GM15510 (cell line): ENCODE results near the gene ETV5.

Experiments
- POLR2A ChIP-seq: IDR thresholded peaks from 3 replicates; pipeline ENCODE4 v1.6.1; 2011; ENCODE audit warnings: borderline replicate concordance; ENCODE audit not compliant: insufficient read length; ENCODE audit errors: extremely low read depth

Gene ETV5

DNA sequence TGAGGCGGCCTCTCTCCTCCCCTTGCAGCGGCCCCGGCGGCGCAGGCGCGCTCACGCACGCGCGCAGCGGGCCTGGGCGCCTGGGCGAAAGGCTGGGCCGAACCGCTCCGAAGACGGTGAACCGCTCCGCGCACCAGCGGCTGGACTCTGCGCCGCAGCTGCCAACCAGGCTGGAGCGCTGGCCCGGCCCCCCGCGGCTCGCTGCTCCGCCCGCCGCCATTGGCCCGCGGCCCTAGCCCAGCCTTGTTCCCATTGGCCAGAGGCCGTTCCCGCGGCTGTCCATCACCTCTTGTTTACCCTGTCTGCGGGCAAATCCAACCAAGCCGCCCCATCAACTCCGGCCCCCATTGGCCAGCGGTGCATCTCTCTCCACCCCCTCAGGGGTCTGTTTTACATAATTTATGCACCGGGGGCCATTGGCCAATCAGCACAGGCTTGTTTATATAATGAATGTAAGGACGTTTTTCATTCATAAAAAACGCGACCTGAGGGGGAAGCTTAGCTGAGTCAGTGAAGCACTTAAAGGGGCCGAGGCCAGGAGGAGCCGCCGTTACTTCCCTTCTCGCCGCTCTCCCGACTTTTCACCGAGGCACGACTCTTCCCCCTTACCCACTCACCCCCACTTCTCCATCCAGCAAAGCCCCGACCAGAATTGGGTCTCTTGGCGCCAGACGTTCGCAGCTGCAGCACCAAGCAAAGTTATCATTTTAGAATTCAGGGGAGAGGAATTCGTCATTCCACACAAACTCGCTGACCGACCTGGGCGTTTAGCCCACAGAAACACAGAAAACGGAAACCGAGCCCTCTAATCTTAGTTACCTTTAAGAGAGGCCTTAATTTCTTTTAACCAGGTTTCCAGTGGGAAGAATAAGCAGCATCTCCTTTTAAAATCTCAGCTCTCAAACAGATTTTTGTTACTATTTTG lies at the start of gene ETV5:
TSS of gene ETV5 (minus strand) at position 149 of the 925 bp plus-strand sequence. CDS start 3,221 bp downstream, outside the sequence.
- TF ChIP-seq POLR2A, result peak; percentile 67

DNA sequence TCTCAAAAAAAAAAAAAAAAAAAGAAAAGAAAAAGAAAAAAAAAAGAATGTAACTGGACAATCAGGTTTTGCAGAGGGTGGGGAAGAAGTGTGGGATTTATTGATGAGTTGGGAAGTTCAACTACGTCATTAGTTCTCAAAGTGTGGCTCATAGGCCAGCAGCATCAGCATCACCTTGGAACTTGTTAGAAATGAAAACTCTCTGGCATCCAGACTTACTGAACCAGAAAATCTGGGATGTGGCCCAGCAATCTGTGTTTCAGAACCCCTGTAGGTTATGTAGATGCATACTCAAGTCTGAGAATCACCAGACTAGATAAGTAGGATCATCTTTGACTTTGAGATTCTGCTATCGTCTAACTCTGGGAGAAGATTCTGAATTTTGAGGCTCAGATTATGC lies 45.8 kb upstream of the ETV5 start:
- TF ChIP-seq POLR2A, result no peak

DNA sequence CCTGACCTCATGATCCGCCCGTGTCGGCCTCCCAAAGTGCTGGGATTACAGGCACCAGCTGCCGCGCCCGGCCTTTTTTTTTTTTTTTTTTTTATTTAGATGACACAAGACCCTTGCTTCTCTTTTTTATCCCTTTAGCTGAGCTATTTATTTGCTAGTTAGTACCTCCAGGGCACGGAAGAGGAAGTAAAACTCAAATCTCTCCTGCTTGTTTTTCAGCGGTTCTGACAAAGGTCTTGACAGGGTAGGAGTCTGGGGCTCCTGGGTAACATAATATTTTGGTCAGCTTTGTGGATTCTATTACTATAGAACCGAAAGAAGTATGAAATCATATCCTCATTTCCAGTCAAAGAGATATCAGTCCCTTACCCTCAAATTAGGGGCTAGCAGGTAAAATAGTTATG lies 44.0 kb upstream of the ETV5 start:
- TF ChIP-seq POLR2A, result no peak

DNA sequence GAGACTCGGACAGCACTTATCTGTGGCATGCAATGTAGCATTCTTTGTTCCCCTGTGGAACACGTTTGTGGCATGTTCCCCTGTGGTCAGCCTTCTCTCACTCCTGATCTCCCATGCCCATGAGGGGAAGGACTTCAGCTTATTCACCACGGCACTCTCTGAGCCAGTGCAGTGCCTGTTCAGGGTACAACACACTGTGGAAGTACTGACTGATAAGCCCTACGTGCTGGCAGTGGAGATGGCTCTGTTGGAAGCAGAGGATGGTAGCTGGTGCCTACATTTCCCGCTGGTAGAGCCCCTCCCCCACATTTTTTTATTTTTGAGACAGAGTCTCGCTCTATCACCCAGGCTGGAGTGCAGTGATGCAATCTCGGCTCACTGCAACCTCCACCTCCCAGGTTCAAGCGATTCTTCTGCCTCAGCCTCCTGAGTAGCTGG lies 43.5 kb upstream of the ETV5 start:
- TF ChIP-seq POLR2A, result no peak

DNA sequence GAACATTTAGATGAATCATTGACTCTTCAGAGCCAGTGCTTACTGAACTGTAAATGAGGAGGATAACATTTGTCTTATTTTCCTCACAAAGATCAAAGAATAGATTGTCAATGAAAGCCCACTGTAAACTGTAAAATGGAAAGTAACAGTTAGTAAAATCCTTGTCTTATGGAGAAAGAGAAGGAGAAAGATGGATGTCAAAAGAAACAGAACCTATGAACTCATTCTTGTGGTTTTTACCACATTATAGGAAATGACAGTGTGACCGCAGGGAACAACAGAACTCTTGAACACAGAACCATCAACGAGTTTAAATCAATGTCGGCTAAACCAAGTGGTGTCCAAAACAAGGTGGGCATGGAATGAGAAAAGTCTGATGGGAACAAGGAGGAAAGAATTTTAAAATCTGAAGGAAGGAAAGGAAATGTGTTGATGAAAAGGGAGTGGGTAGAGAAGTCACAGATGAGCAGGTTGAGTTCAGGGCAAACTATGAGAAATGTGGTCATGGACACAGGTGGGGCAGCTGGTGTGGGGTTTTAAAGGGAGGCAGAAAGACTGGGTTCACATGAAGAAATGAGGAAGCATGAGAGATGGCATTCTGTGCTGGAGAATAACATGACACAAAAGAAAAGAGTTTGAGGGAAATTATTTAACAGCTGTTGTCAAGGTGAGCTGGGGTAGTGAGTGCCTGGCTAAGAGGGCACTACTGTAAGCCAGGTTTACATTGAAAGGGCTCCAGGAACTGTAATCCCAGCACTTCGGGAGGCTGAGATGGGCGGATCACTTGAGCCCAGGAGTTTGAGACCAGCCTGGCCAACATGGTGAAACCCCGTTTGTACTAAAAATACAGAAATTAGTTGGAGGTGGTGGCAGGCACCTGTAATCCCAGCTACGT lies 42.4 kb upstream of the ETV5 start:
- no peak for TF ChIP-seq POLR2A

DNA sequence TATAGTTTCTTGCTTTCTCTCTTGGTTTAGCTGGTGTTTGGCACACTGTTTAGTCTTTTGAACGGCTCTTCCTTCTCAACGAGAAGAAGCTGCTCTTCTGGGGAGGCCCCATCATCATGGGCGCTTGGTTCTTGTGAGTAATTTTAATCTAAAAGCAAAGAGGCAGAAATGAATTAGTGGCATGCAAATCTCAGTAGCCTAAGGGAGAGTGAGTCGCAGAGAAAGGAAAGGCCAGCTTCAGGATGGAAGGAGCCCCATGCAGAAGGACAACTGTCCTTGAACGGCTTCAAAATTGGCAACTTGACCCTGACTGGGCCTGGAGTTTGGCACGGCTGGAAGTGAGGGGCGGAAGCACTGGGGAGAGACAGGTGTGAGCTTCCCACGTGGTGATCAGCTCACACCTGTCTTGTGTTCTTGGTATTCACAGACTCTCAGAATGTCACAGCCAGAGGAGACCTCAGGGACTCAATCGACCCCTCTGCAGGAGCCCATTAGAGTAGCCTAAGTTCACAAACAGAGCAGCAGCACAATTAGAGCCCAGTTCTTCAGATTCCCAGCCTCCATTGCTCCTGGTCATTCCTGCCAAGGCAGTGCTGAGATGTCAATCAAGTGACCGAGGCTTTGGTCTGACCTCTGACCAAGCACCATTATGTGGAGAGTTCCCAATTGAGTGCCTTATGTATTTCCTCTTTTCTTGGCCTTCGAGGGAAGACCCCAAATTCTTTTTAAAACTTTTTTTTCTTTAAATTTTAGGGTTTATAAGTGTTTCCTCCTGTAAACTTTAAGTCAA lies 41.3 kb upstream of the ETV5 start:
- no peak for TF ChIP-seq POLR2A

DNA sequence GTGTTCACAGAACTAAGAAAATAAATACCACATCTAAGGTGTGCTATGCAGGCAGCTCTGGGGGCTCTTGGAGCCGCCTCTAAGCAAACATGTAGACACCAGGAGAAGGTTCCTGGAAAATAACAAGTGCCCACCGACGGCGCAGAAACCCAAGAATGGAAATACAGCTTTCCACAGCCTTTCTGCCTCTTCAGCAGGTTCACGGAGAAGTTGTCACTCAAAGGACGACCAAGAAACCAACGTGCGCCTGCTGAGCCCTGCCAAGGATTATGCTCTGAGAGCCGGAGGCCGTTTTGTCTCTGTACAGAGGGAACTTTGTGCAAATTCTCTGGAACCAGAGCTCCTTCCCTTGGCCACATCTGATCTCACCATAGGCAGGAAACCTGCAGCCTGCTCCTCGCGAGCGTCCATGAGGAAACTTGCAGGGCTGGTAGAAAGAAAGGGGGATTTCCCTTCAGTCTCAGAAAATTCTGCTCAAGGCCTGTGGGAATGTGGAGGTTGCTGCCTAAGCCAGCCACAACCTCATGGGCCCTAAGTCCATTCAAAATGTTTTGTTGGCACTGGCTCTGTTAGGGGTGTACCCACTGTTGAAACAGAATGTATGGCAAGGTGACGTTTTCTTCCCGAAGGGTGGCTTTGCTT lies 40.6 kb upstream of the ETV5 start:
- TF ChIP-seq POLR2A, result no peak

DNA sequence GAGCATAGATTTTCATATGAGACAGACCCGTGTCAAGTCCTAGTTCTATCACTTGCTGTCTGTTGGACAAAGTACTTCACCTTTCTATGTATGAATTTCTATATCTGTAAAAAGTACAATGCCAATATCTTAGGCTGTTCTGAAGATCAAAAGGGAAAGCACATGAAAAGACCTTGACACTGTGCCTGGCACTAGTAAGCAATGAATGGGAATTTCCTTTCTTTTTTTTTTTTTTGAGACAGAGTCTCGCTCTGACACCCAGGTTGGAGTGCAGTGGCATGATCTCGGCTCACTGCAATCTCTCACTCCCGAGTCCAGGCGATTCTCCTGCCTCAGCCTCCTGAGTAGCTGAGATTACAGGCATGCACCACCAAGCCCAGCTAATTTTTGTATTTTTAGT lies 35.4 kb upstream of the ETV5 start:
- TF ChIP-seq POLR2A, result no peak

DNA sequence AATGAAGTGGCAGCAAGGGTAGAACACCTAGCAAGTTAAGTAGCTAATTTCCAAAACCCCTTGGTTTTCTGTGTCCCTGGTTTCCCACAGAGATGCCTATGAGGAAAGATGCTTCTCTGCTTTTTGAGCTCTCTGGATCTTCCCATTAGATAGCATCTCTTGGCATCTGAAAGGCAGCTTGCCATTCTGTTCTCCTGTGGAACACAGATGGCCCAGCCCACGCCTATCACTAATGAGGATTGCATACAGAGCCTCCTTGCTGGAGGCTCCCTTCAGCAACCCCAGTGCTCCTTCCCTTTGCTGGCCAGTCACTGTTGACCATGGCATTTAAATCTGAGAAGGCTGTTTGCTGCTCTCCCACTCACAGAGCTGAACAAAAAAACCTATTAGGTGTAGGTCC lies 34.4 kb upstream of the ETV5 start:
- TF ChIP-seq POLR2A, result no peak

DNA sequence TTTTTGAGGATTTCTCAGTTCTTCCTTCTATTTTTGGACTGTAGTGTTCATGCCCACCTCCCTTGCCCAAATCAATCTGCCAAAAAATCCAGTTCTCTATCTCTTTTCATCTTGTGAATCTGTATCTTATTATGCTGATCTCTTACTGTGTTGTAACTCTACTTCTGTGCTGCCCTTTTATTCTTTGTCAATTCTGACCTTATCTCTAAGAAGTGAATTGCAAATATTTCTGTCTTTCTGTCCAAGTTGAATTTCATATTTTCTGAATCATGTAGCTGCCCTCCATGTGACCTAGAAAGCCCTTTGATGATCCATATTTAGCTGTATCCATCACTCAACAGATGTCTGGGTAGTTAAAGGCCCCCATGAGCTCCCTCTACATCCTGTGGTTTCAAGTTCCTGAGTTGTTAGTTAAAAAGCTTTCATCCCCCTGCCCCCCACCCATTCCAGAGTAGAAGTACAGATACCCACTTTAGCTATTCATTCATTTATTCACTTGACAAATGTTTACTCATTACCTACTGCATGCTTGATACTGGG lies 33.6 kb upstream of the ETV5 start:
- no peak for TF ChIP-seq POLR2A

DNA sequence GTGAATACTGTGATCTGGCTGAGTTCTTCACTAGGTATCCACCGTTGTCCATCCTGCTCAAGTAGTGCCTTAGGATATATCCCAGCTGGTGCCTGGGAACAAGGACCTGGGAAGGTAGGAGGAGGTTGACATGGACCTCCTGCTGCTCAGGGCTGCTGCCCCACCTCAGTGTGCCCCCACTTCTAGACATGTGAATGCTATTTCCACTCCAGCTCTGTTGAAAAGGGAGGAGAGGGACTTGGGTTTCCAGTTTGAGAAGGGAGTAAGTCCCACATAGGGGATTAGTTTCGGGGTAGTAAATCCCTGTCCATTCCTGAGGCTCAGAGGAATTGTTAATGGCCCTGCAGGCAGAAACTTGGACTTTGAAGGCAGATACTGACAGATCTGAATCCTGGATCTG lies 32.9 kb upstream of the ETV5 start:
- TF ChIP-seq POLR2A, result no peak

DNA sequence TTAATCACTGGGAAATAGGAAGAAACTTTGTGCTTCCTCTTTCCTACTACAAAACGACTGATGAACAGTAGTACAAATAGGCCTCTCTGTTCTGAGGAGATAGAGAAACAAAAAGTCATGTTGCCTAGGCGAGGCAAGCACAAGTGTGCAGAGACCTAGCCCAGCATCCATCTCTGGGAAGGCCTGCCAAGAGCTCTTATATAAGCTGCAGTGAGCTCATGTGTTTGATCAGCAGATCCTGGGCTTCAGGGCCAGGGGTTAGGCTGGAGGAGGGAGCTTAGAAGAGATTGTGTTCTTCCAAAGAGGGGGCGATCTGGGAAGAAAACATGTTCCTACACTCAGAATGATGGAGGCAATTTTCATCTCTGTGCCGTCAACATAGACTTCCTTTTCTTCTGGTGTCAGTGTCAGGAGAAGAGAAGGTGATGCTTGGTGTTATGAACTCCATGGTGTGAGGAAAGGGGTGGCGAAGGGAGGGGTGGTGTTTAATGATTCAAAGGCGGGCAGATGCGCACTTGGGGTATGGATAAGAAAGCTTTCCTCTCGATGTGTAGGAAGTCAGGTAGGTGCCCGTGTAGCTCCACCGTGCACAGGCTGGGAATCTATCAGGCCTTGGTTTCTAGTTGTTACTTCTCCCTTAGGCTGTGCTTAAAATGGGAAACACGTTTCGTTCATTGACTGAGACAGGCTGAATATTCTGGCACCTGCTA lies 29.5 kb upstream of the ETV5 start:
- TF ChIP-seq POLR2A, result no peak

DNA sequence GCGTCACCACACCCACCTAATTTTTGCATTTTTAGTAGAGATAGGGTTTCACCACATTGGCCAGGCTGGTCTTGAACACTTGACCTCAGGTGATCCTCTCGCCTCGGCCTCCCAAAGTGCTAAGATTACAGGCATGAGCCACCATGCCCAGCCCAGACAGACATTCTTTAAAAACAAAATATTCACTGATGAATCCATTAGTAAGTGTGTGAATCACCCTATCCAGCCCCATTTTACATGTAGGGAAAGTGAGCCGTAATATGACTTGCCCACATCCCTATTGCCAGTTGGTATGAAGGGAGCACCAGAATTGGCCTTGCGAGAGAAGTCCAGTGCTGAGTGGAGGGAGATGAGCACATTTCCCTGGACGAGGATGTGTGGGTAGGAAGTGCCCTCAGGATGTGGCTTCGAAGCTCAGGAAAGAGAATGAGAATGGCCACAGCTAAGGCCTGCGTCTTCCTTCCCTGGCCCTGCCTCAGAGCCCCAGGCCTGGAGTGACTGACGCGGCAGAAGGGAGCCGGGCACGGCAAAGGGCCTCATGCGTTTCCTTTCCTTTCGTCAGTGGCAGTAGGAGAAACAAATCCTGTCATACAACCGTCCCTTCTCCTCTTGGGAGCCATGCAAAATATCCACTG lies 28.3 kb upstream of the ETV5 start:
- TF ChIP-seq POLR2A, result no peak

DNA sequence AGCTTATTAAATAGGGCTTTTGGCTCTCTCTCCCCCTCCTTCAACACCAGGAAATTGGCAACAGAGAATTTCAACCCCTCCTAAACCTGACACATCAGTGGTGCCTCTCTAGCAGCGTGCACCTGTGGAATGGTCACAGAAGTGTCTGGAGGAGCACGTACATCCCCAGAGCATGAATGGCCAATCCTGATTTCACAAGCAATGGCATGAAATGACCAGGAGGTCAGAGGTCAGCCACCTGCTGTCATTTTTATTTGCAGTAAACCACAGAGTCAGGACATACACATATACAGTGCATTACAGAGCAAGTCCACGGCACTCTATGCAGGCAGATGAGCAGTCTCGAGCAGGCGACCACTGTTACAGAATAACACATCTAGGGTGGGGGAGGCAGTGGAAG lies 25.1 kb upstream of the ETV5 start:
- TF ChIP-seq POLR2A, result no peak

DNA sequence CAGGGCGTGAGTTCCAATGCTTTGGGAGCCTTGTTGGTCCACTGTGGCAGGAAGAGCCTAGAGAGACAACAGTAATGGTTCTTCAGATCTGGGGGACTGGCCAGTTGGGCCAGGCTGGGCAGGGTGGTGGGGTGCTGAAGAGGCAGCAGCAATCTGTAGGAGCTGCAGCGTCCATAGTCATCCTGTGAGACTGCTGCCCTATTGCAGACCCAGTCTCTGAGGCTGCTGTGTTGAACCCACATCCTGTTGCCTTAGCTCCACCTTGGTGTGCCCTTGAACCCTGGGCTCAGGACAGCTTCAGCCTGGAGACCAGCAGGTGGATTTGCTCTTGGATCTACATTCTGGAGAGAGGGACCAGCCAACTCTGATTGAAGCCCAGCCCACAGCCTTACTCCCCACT lies 23.6 kb upstream of the ETV5 start:
- no peak for TF ChIP-seq POLR2A
